ENCODE measurements around the gene SIX5. TPM values are rescaled to one million over a fixed set of nuclear protein-coding genes. Genes with fewer than 3 reads are reported as not detected.

The SIX5 gene
- total RNA-seq, 1 donor from 2014 or later: 2.1 TPM

- FAIRE-seq: no peak
- no peaks in the 10 kb centered on the region for H3K27me3 ChIP-seq (ENCODE audit: control insufficient read depth, insufficient read depth, low read length)
- H3K4me3 ChIP-seq (ENCODE audit: low read depth, low read length): peak overlapping the region; percentile 38
- peaks cover 1% of the 10 kb centered on the region for H3K36me3 ChIP-seq (ENCODE audit: control insufficient read depth, insufficient read depth, low read length)
- DNase-seq (ENCODE audit: low read depth): peak; percentile 16
- TF ChIP-seq, protein P1, sequence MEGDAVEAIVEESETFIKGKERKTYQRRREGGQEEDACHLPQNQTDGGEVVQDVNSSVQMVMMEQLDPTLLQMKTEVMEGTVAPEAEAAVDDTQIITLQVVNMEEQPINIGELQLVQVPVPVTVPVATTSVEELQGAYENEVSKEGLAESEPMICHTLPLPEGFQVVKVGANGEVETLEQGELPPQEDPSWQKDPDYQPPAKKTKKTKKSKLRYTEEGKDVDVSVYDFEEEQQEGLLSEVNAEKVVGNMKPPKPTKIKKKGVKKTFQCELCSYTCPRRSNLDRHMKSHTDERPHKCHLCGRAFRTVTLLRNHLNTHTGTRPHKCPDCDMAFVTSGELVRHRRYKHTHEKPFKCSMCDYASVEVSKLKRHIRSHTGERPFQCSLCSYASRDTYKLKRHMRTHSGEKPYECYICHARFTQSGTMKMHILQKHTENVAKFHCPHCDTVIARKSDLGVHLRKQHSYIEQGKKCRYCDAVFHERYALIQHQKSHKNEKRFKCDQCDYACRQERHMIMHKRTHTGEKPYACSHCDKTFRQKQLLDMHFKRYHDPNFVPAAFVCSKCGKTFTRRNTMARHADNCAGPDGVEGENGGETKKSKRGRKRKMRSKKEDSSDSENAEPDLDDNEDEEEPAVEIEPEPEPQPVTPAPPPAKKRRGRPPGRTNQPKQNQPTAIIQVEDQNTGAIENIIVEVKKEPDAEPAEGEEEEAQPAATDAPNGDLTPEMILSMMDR (IDR thresholded peaks at IDR 0.05; ENCODE audit: insufficient read depth, low read length, severe bottlenecking): no peak
Measured at GRCh38 chr19:45769821-45770191, 754 bp upstream of the SIX5 start.

GRCh38 chr19:45768655-45768983, 433 bp downstream of the SIX5 start:
- Histone ChIP-seq H3K36me3 (ENCODE audit: control insufficient read depth, insufficient read depth, low read length) (no peaks in the 10 kb centered on the region), H3K4me3 (ENCODE audit: low read depth, low read length) (peak overlapping the region; percentile 88), H3K27me3 (ENCODE audit: control insufficient read depth, insufficient read depth, low read length) (no peaks in the 10 kb centered on the region)
- TF ChIP-seq, protein P1 (IDR thresholded peaks at IDR 0.05; ENCODE audit: insufficient read depth, low read length, severe bottlenecking): no peak
- DNase-seq (ENCODE audit: low read depth) (no peak), FAIRE-seq (no peak)

- FAIRE-seq (no peak), DNase-seq (ENCODE audit: low read depth) (peak; percentile 40)
- no peaks in the 10 kb centered on the region for H3K27me3 ChIP-seq (ENCODE audit: control insufficient read depth, insufficient read depth, low read length)
- no peaks in the 10 kb centered on the region for H3K36me3 ChIP-seq (ENCODE audit: control insufficient read depth, insufficient read depth, low read length)
- TF ChIP-seq, protein P1 (IDR thresholded peaks at IDR 0.05; ENCODE audit: insufficient read depth, low read length, severe bottlenecking): no peak
- peak overlapping the region; percentile 88 for H3K4me3 ChIP-seq (ENCODE audit: low read depth, low read length)
Measured at GRCh38 chr19:45767881-45768654, 984 bp downstream of the SIX5 start.

GRCh38 chr19:45767410-45767880, 1.6 kb downstream of the SIX5 start:
- DNase-seq (ENCODE audit: low read depth) (peak; percentile 62), FAIRE-seq (no peak)
- H3K27me3 ChIP-seq (ENCODE audit: control insufficient read depth, insufficient read depth, low read length): no peaks in the 10 kb centered on the region
- H3K36me3 ChIP-seq (ENCODE audit: control insufficient read depth, insufficient read depth, low read length): no peaks in the 10 kb centered on the region
- peak overlapping the region; percentile 88 for H3K4me3 ChIP-seq (ENCODE audit: low read depth, low read length)
- TF ChIP-seq, protein P1 (IDR thresholded peaks at IDR 0.05; ENCODE audit: insufficient read depth, low read length, severe bottlenecking): no peak

GRCh38 chr19:45766869-45767346, 2.1 kb downstream of the SIX5 start:
- no peaks in the 10 kb centered on the region for H3K27me3 ChIP-seq (ENCODE audit: control insufficient read depth, insufficient read depth, low read length)
- H3K36me3 ChIP-seq (ENCODE audit: control insufficient read depth, insufficient read depth, low read length): no peaks in the 10 kb centered on the region
- DNase-seq (ENCODE audit: low read depth): no peak
- TF ChIP-seq, protein P1 (IDR thresholded peaks at IDR 0.05; ENCODE audit: insufficient read depth, low read length, severe bottlenecking): no peak
- H3K4me3 ChIP-seq (ENCODE audit: low read depth, low read length): peak overlapping the region; percentile 88
- FAIRE-seq: no peak

All from bronchial epithelial cell (primary cell).